Measurements from ENCODE around the gene MC3R. TPM values are rescaled to one million over a fixed set of nuclear protein-coding genes. Genes with fewer than 3 reads are reported as not detected.

MC3R gene
- total RNA-seq, 2 donors from 2014 or later, result not detected

GRCh38 chr20:56223352-56223751, 25.2 kb upstream of the MC3R start:
- ATAC-seq (replicated peaks), result no peak
- Mint-ChIP-seq H3K27ac (no peak overlapping the region), H3K36me3 (ENCODE audit: low read depth) (no peaks in the 10 kb centered on the region), H3K9me3 (peaks cover 11% of the 10 kb centered on the region), H3K4me3 (no peak overlapping the region), H3K4me1 (no peaks in the 10 kb centered on the region), H3K27me3 (peaks cover 4% of the 10 kb centered on the region)

GRCh38 chr20:56228021-56228420, 20.5 kb upstream of the MC3R start:
- no peak for ATAC-seq (replicated peaks)
- no peaks in the 10 kb centered on the region for H3K36me3 Mint-ChIP-seq (ENCODE audit: low read depth)
- H3K27ac Mint-ChIP-seq, result no peak overlapping the region
- H3K4me1 Mint-ChIP-seq, result no peaks in the 10 kb centered on the region
- H3K27me3 Mint-ChIP-seq, result no peaks in the 10 kb centered on the region
- H3K9me3 Mint-ChIP-seq, result no peaks in the 10 kb centered on the region
- no peak overlapping the region for H3K4me3 Mint-ChIP-seq

- Mint-ChIP-seq H3K27me3 (no peaks in the 10 kb centered on the region), H3K4me3 (no peak overlapping the region), H3K9me3 (peaks cover 7% of the 10 kb centered on the region), H3K4me1 (no peaks in the 10 kb centered on the region), H3K36me3 (ENCODE audit: low read depth) (no peaks in the 10 kb centered on the region), H3K27ac (no peak overlapping the region)
- no peak for ATAC-seq (replicated peaks)
Observed at GRCh38 chr20:56229812-56230211, 18.7 kb upstream of the MC3R start.

- Mint-ChIP-seq H3K9me3 (peaks cover 14% of the 10 kb centered on the region), H3K27me3 (peaks cover 9% of the 10 kb centered on the region), H3K4me3 (no peak overlapping the region), H3K27ac (no peak overlapping the region), H3K4me1 (no peaks in the 10 kb centered on the region), H3K36me3 (ENCODE audit: low read depth) (no peaks in the 10 kb centered on the region)
- no peak for ATAC-seq (replicated peaks)
Observed at GRCh38 chr20:56234110-56234509, 14.4 kb upstream of the MC3R start.

GRCh38 chr20:56237335-56237734, 11.2 kb upstream of the MC3R start:
- H3K4me1 Mint-ChIP-seq, result no peaks in the 10 kb centered on the region
- ATAC-seq (replicated peaks), result no peak
- peaks cover 14% of the 10 kb centered on the region for H3K27me3 Mint-ChIP-seq
- H3K27ac Mint-ChIP-seq, result no peak overlapping the region
- no peak overlapping the region for H3K4me3 Mint-ChIP-seq
- no peaks in the 10 kb centered on the region for H3K36me3 Mint-ChIP-seq (ENCODE audit: low read depth)
- H3K9me3 Mint-ChIP-seq, result peaks cover 19% of the 10 kb centered on the region

GRCh38 chr20:56244259-56244658, 4.3 kb upstream of the MC3R start:
- H3K27ac Mint-ChIP-seq, result no peak overlapping the region
- no peaks in the 10 kb centered on the region for H3K36me3 Mint-ChIP-seq (ENCODE audit: low read depth)
- ATAC-seq (replicated peaks), result no peak
- peaks cover 29% of the 10 kb centered on the region for H3K27me3 Mint-ChIP-seq
- no peak overlapping the region for H3K4me3 Mint-ChIP-seq
- H3K9me3 Mint-ChIP-seq, result peaks cover 3% of the 10 kb centered on the region
- no peaks in the 10 kb centered on the region for H3K4me1 Mint-ChIP-seq

GRCh38 chr20:56245761-56246160, 2.8 kb upstream of the MC3R start:
- ATAC-seq (replicated peaks), result no peak
- no peaks in the 10 kb centered on the region for H3K9me3 Mint-ChIP-seq
- no peak overlapping the region for H3K4me3 Mint-ChIP-seq
- peaks cover 34% of the 10 kb centered on the region for H3K27me3 Mint-ChIP-seq
- no peak overlapping the region for H3K27ac Mint-ChIP-seq
- no peaks in the 10 kb centered on the region for H3K36me3 Mint-ChIP-seq (ENCODE audit: low read depth)
- H3K4me1 Mint-ChIP-seq, result no peaks in the 10 kb centered on the region

GRCh38 chr20:56249244-56249955, 868 bp downstream of the MC3R start:
- no peak for ATAC-seq (replicated peaks)
- no peaks in the 10 kb centered on the region for H3K36me3 Mint-ChIP-seq (ENCODE audit: low read depth)
- no peaks in the 10 kb centered on the region for H3K9me3 Mint-ChIP-seq
- H3K4me3 Mint-ChIP-seq, result no peak overlapping the region
- no peaks in the 10 kb centered on the region for H3K4me1 Mint-ChIP-seq
- H3K27ac Mint-ChIP-seq, result no peak overlapping the region
- H3K27me3 Mint-ChIP-seq, result peaks cover 44% of the 10 kb centered on the region

GRCh38 chr20:56249956-56250355, 1.4 kb downstream of the MC3R start:
- ATAC-seq (replicated peaks), result no peak
- Mint-ChIP-seq H3K9me3 (no peaks in the 10 kb centered on the region), H3K4me3 (no peak overlapping the region), H3K4me1 (no peaks in the 10 kb centered on the region), H3K36me3 (ENCODE audit: low read depth) (no peaks in the 10 kb centered on the region), H3K27ac (no peak overlapping the region), H3K27me3 (peaks cover 44% of the 10 kb centered on the region)

- H3K4me3 Mint-ChIP-seq, result no peak overlapping the region
- ATAC-seq (replicated peaks), result no peak
- H3K9me3 Mint-ChIP-seq, result no peaks in the 10 kb centered on the region
- no peak overlapping the region for H3K27ac Mint-ChIP-seq
- H3K36me3 Mint-ChIP-seq (ENCODE audit: low read depth), result no peaks in the 10 kb centered on the region
- no peaks in the 10 kb centered on the region for H3K4me1 Mint-ChIP-seq
- peaks cover 17% of the 10 kb centered on the region for H3K27me3 Mint-ChIP-seq
Observed at GRCh38 chr20:56257604-56258003, 9.1 kb downstream of the MC3R start.

GRCh38 chr20:56259948-56260347, 11.4 kb downstream of the MC3R start:
- no peaks in the 10 kb centered on the region for H3K9me3 Mint-ChIP-seq
- H3K4me1 Mint-ChIP-seq, result no peaks in the 10 kb centered on the region
- H3K27me3 Mint-ChIP-seq, result peaks cover 26% of the 10 kb centered on the region
- H3K4me3 Mint-ChIP-seq, result no peak overlapping the region
- ATAC-seq (replicated peaks), result no peak
- H3K27ac Mint-ChIP-seq, result no peak overlapping the region
- no peaks in the 10 kb centered on the region for H3K36me3 Mint-ChIP-seq (ENCODE audit: low read depth)

- no peaks in the 10 kb centered on the region for H3K36me3 Mint-ChIP-seq (ENCODE audit: low read depth)
- peaks cover 16% of the 10 kb centered on the region for H3K27me3 Mint-ChIP-seq
- no peaks in the 10 kb centered on the region for H3K9me3 Mint-ChIP-seq
- no peak overlapping the region for H3K4me3 Mint-ChIP-seq
- no peak for ATAC-seq (replicated peaks)
- no peaks in the 10 kb centered on the region for H3K4me1 Mint-ChIP-seq
- no peak overlapping the region for H3K27ac Mint-ChIP-seq
Observed at GRCh38 chr20:56268536-56268935, 20.0 kb downstream of the MC3R start.

- Mint-ChIP-seq H3K4me3 (no peak overlapping the region), H3K36me3 (ENCODE audit: low read depth) (no peaks in the 10 kb centered on the region), H3K27ac (no peak overlapping the region), H3K9me3 (no peaks in the 10 kb centered on the region), H3K4me1 (no peaks in the 10 kb centered on the region), H3K27me3 (peaks cover 10% of the 10 kb centered on the region)
- ATAC-seq (replicated peaks), result no peak
Observed at GRCh38 chr20:56271974-56272373, 23.4 kb downstream of the MC3R start.

- Mint-ChIP-seq H3K4me3 (no peak overlapping the region), H3K27me3 (peaks cover 10% of the 10 kb centered on the region), H3K9me3 (no peaks in the 10 kb centered on the region), H3K27ac (no peak overlapping the region), H3K36me3 (ENCODE audit: low read depth) (no peaks in the 10 kb centered on the region), H3K4me1 (no peaks in the 10 kb centered on the region)
- no peak for ATAC-seq (replicated peaks)
Observed at GRCh38 chr20:56273491-56273890, 25.0 kb downstream of the MC3R start.

- no peak for ATAC-seq (replicated peaks)
- Mint-ChIP-seq H3K4me3 (no peak overlapping the region), H3K9me3 (no peaks in the 10 kb centered on the region), H3K36me3 (ENCODE audit: low read depth) (no peaks in the 10 kb centered on the region), H3K27ac (no peak overlapping the region), H3K4me1 (no peaks in the 10 kb centered on the region), H3K27me3 (peaks cover 4% of the 10 kb centered on the region)
Observed at GRCh38 chr20:56274156-56274555, 25.6 kb downstream of the MC3R start.

- Mint-ChIP-seq H3K9me3 (no peaks in the 10 kb centered on the region), H3K27me3 (no peaks in the 10 kb centered on the region), H3K36me3 (ENCODE audit: low read depth) (no peaks in the 10 kb centered on the region), H3K4me3 (no peak overlapping the region), H3K27ac (no peak overlapping the region), H3K4me1 (no peaks in the 10 kb centered on the region)
- ATAC-seq (replicated peaks), result no peak
Observed at GRCh38 chr20:56278196-56278595, 29.7 kb downstream of the MC3R start.

Data from activated T-helper 17 cell treated with anti-CD3 and anti-CD28 coated beads, Interleukin-2, amount 50 U/mL, for 72 hours (primary cell).